ACHN (cell line): ENCODE results near the gene CSGALNACT2.
"Not testable (repeated sequence)": the region's sequence is repeated elsewhere in the genome, so short reads cannot be mapped to it uniquely, and the experiment has no call there.

Experiments
- DNase-seq: peaks from one replicate; pipeline ENCODE4 v3.0.0-alpha.2; 2015
- in situ Hi-C: cut with HindIII; loops from 2 replicates; pipeline ENCODE4 v1.10.0; 2017; ENCODE audit warnings: low sequenced_read_pairs, low pct_ligation_motif_present, low pct_unique_long_range_greater_than_20kb

Gene CSGALNACT2

GRCh38 chr10:43138021-43138756 lies at the start of gene CSGALNACT2:
TSS of gene CSGALNACT2 (plus strand) at chr10:43138445. CDS start at chr10:43155150, 16,705 bp downstream.
- in situ Hi-C loops, result no loop called here
- peak; percentile 91 for DNase-seq

GRCh38 chr10:43089519-43089918 lies 48.7 kb upstream of the CSGALNACT2 start:
- in situ Hi-C loops, result no loop called here

GRCh38 chr10:43090188-43090587 lies 48.1 kb upstream of the CSGALNACT2 start:
- in situ Hi-C loops, result no loop called here
- DNase-seq, result no peak

More at GRCh38 chr10:43089519-43089918, 48.7 kb upstream of the CSGALNACT2 start:
- no peak for DNase-seq

GRCh38 chr10:43090664-43091063 lies 47.6 kb upstream of the CSGALNACT2 start:
- in situ Hi-C loops, result no loop called here

GRCh38 chr10:43091846-43092245 lies 46.4 kb upstream of the CSGALNACT2 start:
- in situ Hi-C loops, result no loop called here
- DNase-seq, result no peak

More at GRCh38 chr10:43090664-43091063, 47.6 kb upstream of the CSGALNACT2 start:
- no peak for DNase-seq

- peak; percentile 34 for DNase-seq
- in situ Hi-C loops, result no loop called here
These were observed 44.7 kb upstream of the CSGALNACT2 start for GRCh38 chr10:43093423-43094076.

- in situ Hi-C loops, result no loop called here
- no peak for DNase-seq
These were observed 44.2 kb upstream of the CSGALNACT2 start for GRCh38 chr10:43094085-43094484.

GRCh38 chr10:43099339-43099738 lies 38.9 kb upstream of the CSGALNACT2 start:
- DNase-seq, in situ Hi-C loops: not testable (repeated sequence)

GRCh38 chr10:43099928-43100327 lies 38.3 kb upstream of the CSGALNACT2 start:
- no peak for DNase-seq
- in situ Hi-C loops, result no loop called here

GRCh38 chr10:43100366-43100765 lies 37.9 kb upstream of the CSGALNACT2 start:
- no peak for DNase-seq
- in situ Hi-C loops, result no loop called here

GRCh38 chr10:43102063-43102828 lies 36.0 kb upstream of the CSGALNACT2 start:
- no peak for DNase-seq
- in situ Hi-C loops, result no loop called here

- in situ Hi-C loops, result no loop called here
- peak; percentile 74 for DNase-seq
These were observed 32.9 kb upstream of the CSGALNACT2 start for GRCh38 chr10:43105102-43105955.

- DNase-seq, result no peak
- in situ Hi-C loops, result no loop called here
These were observed 32.4 kb upstream of the CSGALNACT2 start for GRCh38 chr10:43105956-43106229.

GRCh38 chr10:43106256-43107091 lies 31.8 kb upstream of the CSGALNACT2 start:
- DNase-seq, result no peak
- in situ Hi-C loops, result no loop called here

GRCh38 chr10:43108951-43109350 lies 29.3 kb upstream of the CSGALNACT2 start:
- in situ Hi-C loops, result no loop called here
- no peak for DNase-seq

GRCh38 chr10:43109671-43110249 lies 28.5 kb upstream of the CSGALNACT2 start:
- in situ Hi-C loops, result no loop called here
- DNase-seq, result no peak

- no peak for DNase-seq
These were observed 27.7 kb upstream of the CSGALNACT2 start for GRCh38 chr10:43110338-43111071.

More at GRCh38 chr10:43110338-43111071, 27.7 kb upstream of the CSGALNACT2 start:
- in situ Hi-C loops, result no loop called here
